ENCODE measurements around the gene TTLL8. TPM values are rescaled to one million over a fixed set of nuclear protein-coding genes. Genes with fewer than 3 reads are reported as not detected.

Gene TTLL8
- total RNA-seq, 1 experiment from 2014 or later: not detected

- ChIA-PET RAD21 (ENCODE audit: low non-redundant PET in 1 of 2, low total read pairs in 2 of 2, uncharacterized antibody in 2 of 2, unreplicated experiment in 2 of 2) (no interaction called here), CTCF (no interaction called here), POLR2A (no interaction called here)
- TF ChIP-seq POLR2A (IDR thresholded peaks at IDR 0.05; ENCODE audit: borderline replicate concordance, extremely low read depth, insufficient read depth, insufficient read length): no peak
- no peak for TF ChIP-seq ZNF274 (IDR thresholded peaks at IDR 0.05; ENCODE audit: low read depth, low read length)
- no peaks in the 10 kb centered on the region for H3K27me3 ChIP-seq (ENCODE audit: insufficient read depth, low read length)
- DNase-seq (ENCODE audit: low read depth, low spot score): no peak
- no TSS peak for BruUV-seq (replicated peaks)
- intact Hi-C loops (cut with micrococcal nuclease): no loop called here
- no peak overlapping the region; the same call in 1 of the 2 replicates for H3K27ac ChIP-seq (ENCODE audit: low read depth, low read length)
- no peaks in the 10 kb centered on the region for H3K79me2 ChIP-seq (ENCODE audit: insufficient read depth, low read length)
- H3K9me2 ChIP-seq (ENCODE audit: insufficient read depth): no peaks in the 10 kb centered on the region
- H3K4me3 ChIP-seq (replicated peaks in 1 of 2; ENCODE audit: low read depth in 1 of 2, low read length in 2 of 2): no peak overlapping the region
- H3K36me3 ChIP-seq (ENCODE audit: control insufficient read depth in 1 of 2, insufficient read depth in 2 of 2, low read length in 2 of 2): no peaks in the 10 kb centered on the region
- H3K4me1 ChIP-seq (ENCODE audit: control insufficient read depth in 1 of 2, insufficient read depth in 2 of 2, low read length in 2 of 2): peaks cover 0 to 14% of the 10 kb centered on the region in 2 experiments; a peak in 1 of 4 replicates
- no peak for ATAC-seq
- H3K4me2 ChIP-seq (ENCODE audit: low read length): no peak overlapping the region
- no peaks in the 10 kb centered on the region for H3K9me3 ChIP-seq (ENCODE audit: control insufficient read depth in 1 of 2, insufficient read depth in 1 of 2, low read depth in 1 of 2, low read length in 2 of 2)
- no peak overlapping the region for H3K9ac ChIP-seq (ENCODE audit: low read length)
- H2AFZ ChIP-seq (ENCODE audit: low read depth, low read length, poor library complexity, severe bottlenecking): no peak overlapping the region
- no peaks in the 10 kb centered on the region for H4K20me1 ChIP-seq (ENCODE audit: insufficient read depth)
Measured at GRCh38 chr22:49996518-49997250, 61.4 kb downstream of the TTLL8 start.

GRCh38 chr22:49996119-49996517 is 62.0 kb downstream of the TTLL8 start:
- 0 out of 4 replicates have a peak, but pooled peaks cover 0 to 2% of the 10 kb centered on the region in 2 experiments for H3K9me3 ChIP-seq (ENCODE audit: control insufficient read depth in 1 of 2, insufficient read depth in 1 of 2, low read depth in 1 of 2, low read length in 2 of 2)
- no peak overlapping the region for H3K4me3 ChIP-seq (replicated peaks in 1 of 2; ENCODE audit: low read depth in 1 of 2, low read length in 2 of 2)
- H3K27ac ChIP-seq (ENCODE audit: low read depth, low read length): no peak overlapping the region; the same call in 1 of the 2 replicates
- no TSS peak for BruUV-seq (replicated peaks)
- H3K27me3 ChIP-seq (ENCODE audit: insufficient read depth, low read length): no peaks in the 10 kb centered on the region
- intact Hi-C loops (cut with micrococcal nuclease): no loop called here
- no peaks in the 10 kb centered on the region for H4K20me1 ChIP-seq (ENCODE audit: insufficient read depth)
- no peaks in the 10 kb centered on the region for H3K79me2 ChIP-seq (ENCODE audit: insufficient read depth, low read length)
- ATAC-seq (no peak), DNase-seq (ENCODE audit: low read depth, low spot score) (no peak)
- ChIA-PET RAD21 (ENCODE audit: low non-redundant PET in 1 of 2, low total read pairs in 2 of 2, uncharacterized antibody in 2 of 2, unreplicated experiment in 2 of 2) (no interaction called here), POLR2A (no interaction called here), CTCF (interaction anchor here (1.5 kb wide), 1 partner anchor 65 kb away, joined by 6 read pairs; no protein-coding TSS in a partner anchor)
- H2AFZ ChIP-seq (ENCODE audit: low read depth, low read length, poor library complexity, severe bottlenecking): no peak overlapping the region
- peaks cover 0 to 14% of the 10 kb centered on the region in 2 experiments; a peak in 1 of 4 replicates for H3K4me1 ChIP-seq (ENCODE audit: control insufficient read depth in 1 of 2, insufficient read depth in 2 of 2, low read length in 2 of 2)
- H3K4me2 ChIP-seq (ENCODE audit: low read length): no peak overlapping the region
- no peaks in the 10 kb centered on the region for H3K9me2 ChIP-seq (ENCODE audit: insufficient read depth)
- H3K36me3 ChIP-seq (ENCODE audit: control insufficient read depth in 1 of 2, insufficient read depth in 2 of 2, low read length in 2 of 2): no peaks in the 10 kb centered on the region
- no peak overlapping the region for H3K9ac ChIP-seq (ENCODE audit: low read length)
- TF ChIP-seq EZH2phosphoT487 (IDR thresholded peaks at IDR 0.05; ENCODE audit: borderline replicate concordance): no peak
- TF ChIP-seq ZFX (IDR thresholded peaks at IDR 0.05): no peak
- TF ChIP-seq REST (IDR thresholded peaks at IDR 0.05; ENCODE audit: low read depth): no peak
- no peak for TF ChIP-seq EGR1 (IDR thresholded peaks at IDR 0.05; ENCODE audit: low read depth)
- no peak for TF ChIP-seq RAD21 (IDR thresholded peaks at IDR 0.05; ENCODE audit: low read depth)
- no peak for TF ChIP-seq YY1 (IDR thresholded peaks at IDR 0.05; ENCODE audit: extremely low read depth, insufficient replicate concordance, low read depth, low read length)
- TF ChIP-seq ATF3 (IDR thresholded peaks at IDR 0.05): no peak
- TF ChIP-seq ZNF274 (IDR thresholded peaks at IDR 0.05; ENCODE audit: low read depth, low read length): no peak
- TF ChIP-seq POLR2AphosphoS5 (IDR thresholded peaks at IDR 0.05; ENCODE audit: low read depth, low read length): no peak
- TF ChIP-seq CBX3 (IDR thresholded peaks at IDR 0.05; ENCODE audit: low read depth): no peak
- no peak for TF ChIP-seq TCF7L2 (IDR thresholded peaks at IDR 0.05; ENCODE audit: borderline replicate concordance, extremely low read depth, insufficient read depth, insufficient read length)
- TF ChIP-seq ZBTB33 (IDR thresholded peaks at IDR 0.05; ENCODE audit: extremely low read depth, insufficient replicate concordance, low read length): no peak
- no peak for TF ChIP-seq POLR2A (IDR thresholded peaks at IDR 0.05; ENCODE audit: borderline replicate concordance, extremely low read depth, insufficient read depth, insufficient read length)

All from HCT116 (cell line).